B cell (primary cell): ENCODE measurements around the gene SNCAIP. TPM values are rescaled to one million over a fixed set of nuclear protein-coding genes. Genes with fewer than 3 reads are reported as not detected.
"Not testable (repeated sequence)": the region's sequence is repeated elsewhere in the genome, so short reads cannot be mapped to it uniquely, and the experiment has no call there.

ENCODE experiments used
- ATAC-seq: fragments of 200-7000 bp; cut with Tn5 transposase; one replicate; pipeline ENCODE4 v1.10.0; 2021; ENCODE audit warnings: low read depth, mild to moderate bottlenecking, moderate number of reproducible peaks, moderate library complexity
- CTCF ChIA-PET: fragments of 350-600 bp; sonication (Branson Sonifier 250); formaldehyde crosslinking; loops from one replicate; lab custom pipeline; 2021; ENCODE audit warnings: antibody characterized with exemption, inconsistent platforms; lab: Charles Lee
- POLR2A ChIA-PET: fragments of 350-600 bp; sonication (Branson Sonifier 250); formaldehyde crosslinking; loops from one replicate; lab custom pipeline; 2021; ENCODE audit warnings: antibody characterized with exemption; lab: Charles Lee
- DNase-seq: peaks from one replicate; pipeline ENCODE4 v3.0.0; 2013
- H2AFZ ChIP-seq: 2 replicates; pipeline ENCODE4 v1.6.1; 2012; ENCODE audit warnings: mild to moderate bottlenecking, low read depth, low read length; ENCODE audit not compliant: insufficient read depth, poor library complexity, severe bottlenecking
- H3K27ac ChIP-seq, 2 donors: 1 replicate in 1 of 2; 2 replicates in 1 of 2; pipeline ENCODE4 v1.5.1; 2012 to 2013; ENCODE audit warnings: low read length in 2 of 2, mild to moderate bottlenecking in 2 of 2, moderate library complexity in 1 of 2
- H3K27me3 ChIP-seq, 4 experiments: fragments of 200-600 bp in 1 of 4; sonication (generic) in 1 of 4; replicated peaks in 1 of 4; 1 replicate in 2 of 4; 2 replicates in 2 of 4; pipeline versions ENCODE4 v1.6.1 to v1.7.0; 2013 to 2016; ENCODE audit warnings: low read length in 3 of 4, mild to moderate bottlenecking in 2 of 4, mixed read lengths in 1 of 4, moderate library complexity in 1 of 4; ENCODE audit not compliant: insufficient read depth in 4 of 4, control insufficient read depth in 3 of 4; ENCODE audit errors: control extremely low read depth in 1 of 4
- H3K36me3 ChIP-seq, 2 experiments: replicated peaks in 1 of 2; 1 replicate in 1 of 2; 2 replicates in 1 of 2; pipeline versions ENCODE4 v1.6.1 to v1.7.1; 2013; ENCODE audit warnings: low read length in 1 of 2; ENCODE audit not compliant: insufficient read depth in 2 of 2, control insufficient read depth in 1 of 2; ENCODE audit errors: control extremely low read depth in 1 of 2, extremely low read depth in 1 of 2
- H3K4me1 ChIP-seq, 2 donors: fragments of 200-600 bp in 1 of 2; sonication (generic) in 1 of 2; 1 replicate in 1 of 2; 2 replicates in 1 of 2; pipeline versions ENCODE4 v1.5.1 to v1.6.1; 2013 to 2017; ENCODE audit warnings: low read length in 2 of 2; ENCODE audit not compliant: control insufficient read depth in 2 of 2, insufficient read depth in 2 of 2
- H3K4me2 ChIP-seq: replicated peaks from 2 replicates; pipeline ENCODE3; 2012; ENCODE audit warnings: mild to moderate bottlenecking, low read depth, low read length; ENCODE audit not compliant: poor library complexity, severe bottlenecking
- H3K4me3 ChIP-seq, 5 experiments: fragments of 200-600 bp in 1 of 5; sonication (generic) in 1 of 5; 1 replicate in 3 of 5; 2 replicates in 2 of 5; pipeline versions ENCODE4 v1.5.1 to v1.7.0; 2011 to 2016; ENCODE audit warnings: low read length in 4 of 5, mild to moderate bottlenecking in 4 of 5, low read depth in 2 of 5, control low read depth in 1 of 5, moderate library complexity in 1 of 5; ENCODE audit not compliant: insufficient read depth in 1 of 5; ENCODE audit errors: control extremely low read depth in 1 of 5, extremely low read depth in 1 of 5
- H3K79me2 ChIP-seq: fragments of 200-600 bp; sonication (generic); one replicate; pipeline ENCODE4 v1.6.0; 2016; ENCODE audit warnings: low read length; ENCODE audit not compliant: control insufficient read depth, insufficient read depth
- H3K9ac ChIP-seq: fragments of 200-600 bp; sonication (generic); 2 replicates; pipeline ENCODE4 v1.6.1; 2017; ENCODE audit warnings: mild to moderate bottlenecking, low read length, moderate library complexity
- H3K9me3 ChIP-seq, 3 donors: one replicate each; pipeline versions ENCODE4 v1.6.1 to v1.7.1; 2013; ENCODE audit warnings: low read length in 2 of 3; ENCODE audit not compliant: control insufficient read depth in 2 of 3, insufficient read depth in 1 of 3; ENCODE audit errors: control extremely low read depth in 1 of 3
- H4K20me1 ChIP-seq: 2 replicates; pipeline ENCODE4 v1.6.0; 2012; ENCODE audit warnings: mild to moderate bottlenecking, low read length; ENCODE audit not compliant: insufficient read depth, control insufficient read depth, poor library complexity, severe bottlenecking
- H3K27ac Mint-ChIP-seq: one replicate; pipeline ENCODE4 v1.8.0; 2021; ENCODE audit warnings: mixed read lengths
- H3K27me3 Mint-ChIP-seq: one replicate; pipeline ENCODE4 v1.8.0; 2021; ENCODE audit warnings: mixed read lengths
- H3K4me1 Mint-ChIP-seq: one replicate; pipeline ENCODE4 v1.8.0; 2021; ENCODE audit warnings: mixed read lengths
- H3K4me3 Mint-ChIP-seq: one replicate; pipeline ENCODE4 v1.8.0; 2021; ENCODE audit warnings: mixed read lengths
- H3K9me3 Mint-ChIP-seq: one replicate; pipeline ENCODE4 v1.8.0; 2022; ENCODE audit warnings: mixed read lengths; ENCODE audit not compliant: insufficient read depth
- EZH2 ChIP-seq: IDR thresholded peaks from 2 replicates; pipeline ENCODE4 v1.6.1; 2012; ENCODE audit warnings: borderline replicate concordance, low read depth, mild to moderate bottlenecking, moderate library complexity, low read length; ENCODE audit not compliant: insufficient read depth, poor library complexity, severe bottlenecking
- WGBS: methylation state at CpG from one replicate; pipeline ENCODE4 v1.1.5; 2013; ENCODE audit warnings: missing lambda C conversion rate; ENCODE audit not compliant: insufficient coverage; 5-methylcytosine and 5-hydroxymethylcytosine counted together
- intact Hi-C: fragments of 100-400 bp; cut with micrococcal nuclease; formaldehyde crosslinking; loops from one replicate; pipeline ENCODE4 v1.10.0; 2022
- polyA plus RNA-seq: library from polyadenylated mRNA; depleted of rRNA; stranded (reverse); fragments of >200 nt; gene quantifications from 2 replicates; pipeline ENCODE4 v1.2.3, GENCODE V29; 2012
- total RNA-seq, 2 donors: library from RNA; stranded (reverse); fragments of 120-200 nt in 1 of 2; gene quantifications; 1 replicate in 1 of 2; 2 replicates in 1 of 2; pipeline versions ENCODE4 v1.2.3 to v1.2.4, GENCODE V29; 2013 to 2022
- TF ChIP-seq, protein P1 (sequence below): fragments of 200-600 bp; IDR thresholded peaks from one replicate; pipeline ENCODE4 v1.8.0; 2022; ENCODE audit warnings: antibody characterized with exemption, mild to moderate bottlenecking

The SNCAIP gene
- total and polyA plus RNA-seq, 2 donors (not counting 1 experiment from before 2014, with no cell fraction given) = not detected

DNA sequence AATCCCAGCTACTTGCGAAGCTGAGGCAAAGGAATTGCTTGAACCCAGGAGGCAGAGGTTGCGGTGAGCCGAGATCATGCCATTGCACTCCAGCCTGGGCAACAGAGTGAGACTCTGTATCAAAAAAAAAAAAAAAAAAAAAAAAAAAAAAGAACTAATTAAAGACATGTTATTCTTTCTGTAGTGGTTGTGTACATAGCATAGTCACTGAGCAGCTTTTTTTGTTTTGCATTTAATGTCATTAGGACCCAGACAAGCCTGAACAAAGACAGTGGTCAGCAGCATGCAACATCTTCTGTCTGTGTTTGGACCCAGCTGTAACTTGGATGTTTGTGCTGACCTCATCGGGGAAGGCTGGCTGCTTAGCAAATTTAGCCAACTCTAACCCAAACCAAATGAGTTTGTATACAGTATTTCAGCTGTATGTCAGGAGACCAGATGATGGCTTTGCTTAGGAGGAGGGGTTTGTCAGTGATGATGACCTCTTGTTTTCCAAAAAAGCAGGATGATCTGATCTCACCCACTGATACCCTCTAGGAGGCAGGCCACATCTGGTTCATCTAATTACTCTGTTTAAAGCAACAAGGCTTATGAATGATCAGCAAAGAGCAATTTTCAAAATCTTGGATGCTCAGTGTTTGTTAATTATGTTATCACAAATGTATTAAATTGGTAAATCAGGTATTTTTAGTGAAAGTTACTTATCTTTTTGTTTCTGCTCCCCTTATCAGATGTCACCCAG is 39.5 kb downstream of the SNCAIP start:
- Mint-ChIP-seq H3K27me3 (peaks cover 4% of the 10 kb centered on the region), H3K4me3 (no peak overlapping the region), H3K9me3 (no peaks in the 10 kb centered on the region), H3K4me1 (no peaks in the 10 kb centered on the region), H3K27ac (no peak overlapping the region)
- no peaks in the 10 kb centered on the region for H4K20me1 ChIP-seq
- intact Hi-C loops = no loop called here
- no peaks in the 10 kb centered on the region for H3K9me3 ChIP-seq
- POLR2A ChIA-PET = no interaction called here
- H2AFZ ChIP-seq = no peak overlapping the region
- H3K4me2 ChIP-seq = no peak overlapping the region
- no peaks in the 10 kb centered on the region for H3K36me3 ChIP-seq
- no peaks in the 10 kb centered on the region for H3K4me1 ChIP-seq
- ATAC-seq (no peak), DNase-seq (no peak)
- H3K4me3 ChIP-seq = no peak overlapping the region
- CTCF ChIA-PET = no interaction called here
- no peaks in the 10 kb centered on the region for H3K27me3 ChIP-seq
- no peaks in the 10 kb centered on the region for H3K79me2 ChIP-seq
- H3K9ac ChIP-seq = no peak overlapping the region
- H3K27ac ChIP-seq = no peak overlapping the region
- no CpG with 5 or more reads among the region's 4 CpGs for WGBS
- TF ChIP-seq, protein P1, sequence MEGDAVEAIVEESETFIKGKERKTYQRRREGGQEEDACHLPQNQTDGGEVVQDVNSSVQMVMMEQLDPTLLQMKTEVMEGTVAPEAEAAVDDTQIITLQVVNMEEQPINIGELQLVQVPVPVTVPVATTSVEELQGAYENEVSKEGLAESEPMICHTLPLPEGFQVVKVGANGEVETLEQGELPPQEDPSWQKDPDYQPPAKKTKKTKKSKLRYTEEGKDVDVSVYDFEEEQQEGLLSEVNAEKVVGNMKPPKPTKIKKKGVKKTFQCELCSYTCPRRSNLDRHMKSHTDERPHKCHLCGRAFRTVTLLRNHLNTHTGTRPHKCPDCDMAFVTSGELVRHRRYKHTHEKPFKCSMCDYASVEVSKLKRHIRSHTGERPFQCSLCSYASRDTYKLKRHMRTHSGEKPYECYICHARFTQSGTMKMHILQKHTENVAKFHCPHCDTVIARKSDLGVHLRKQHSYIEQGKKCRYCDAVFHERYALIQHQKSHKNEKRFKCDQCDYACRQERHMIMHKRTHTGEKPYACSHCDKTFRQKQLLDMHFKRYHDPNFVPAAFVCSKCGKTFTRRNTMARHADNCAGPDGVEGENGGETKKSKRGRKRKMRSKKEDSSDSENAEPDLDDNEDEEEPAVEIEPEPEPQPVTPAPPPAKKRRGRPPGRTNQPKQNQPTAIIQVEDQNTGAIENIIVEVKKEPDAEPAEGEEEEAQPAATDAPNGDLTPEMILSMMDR = no peak
- TF ChIP-seq EZH2 = no peak

DNA sequence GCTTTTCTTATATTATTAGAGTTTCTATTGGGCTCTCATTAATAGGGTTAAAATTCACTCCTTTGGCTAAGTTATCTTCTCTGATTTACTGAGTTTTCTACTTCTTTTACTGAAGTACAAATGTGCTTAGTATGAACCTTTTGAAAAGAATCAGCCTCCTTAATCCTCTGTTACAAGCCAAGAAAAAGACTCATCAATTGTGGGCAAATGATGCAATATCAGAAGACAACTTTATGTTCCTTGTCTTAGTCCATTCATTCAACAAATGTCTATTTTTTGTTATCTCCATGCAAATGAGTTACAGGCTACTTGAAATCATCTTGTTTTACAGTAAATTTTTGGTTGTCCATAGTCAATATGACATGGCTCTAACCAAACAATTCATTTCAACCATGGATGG is 40.3 kb downstream of the SNCAIP start:
- Histone ChIP-seq H3K27ac (no peak overlapping the region), H3K4me2 (no peak overlapping the region), H3K9me3 (no peaks in the 10 kb centered on the region), H4K20me1 (no peaks in the 10 kb centered on the region), H3K4me3 (no peak overlapping the region), H2AFZ (no peak overlapping the region), H3K9ac (no peak overlapping the region), H3K36me3 (no peaks in the 10 kb centered on the region), H3K4me1 (no peaks in the 10 kb centered on the region), H3K27me3 (no peaks in the 10 kb centered on the region), H3K79me2 (no peaks in the 10 kb centered on the region)
- TF ChIP-seq EZH2 = no peak
- TF ChIP-seq, protein P1 = no peak
- DNase-seq (no peak), ATAC-seq (no peak)
- POLR2A ChIA-PET = no interaction called here
- Mint-ChIP-seq H3K4me3 (no peak overlapping the region), H3K9me3 (no peaks in the 10 kb centered on the region), H3K27me3 (peaks cover 4% of the 10 kb centered on the region), H3K27ac (no peak overlapping the region), H3K4me1 (no peaks in the 10 kb centered on the region)
- intact Hi-C loops = no loop called here
- CTCF ChIA-PET = no interaction called here

DNA sequence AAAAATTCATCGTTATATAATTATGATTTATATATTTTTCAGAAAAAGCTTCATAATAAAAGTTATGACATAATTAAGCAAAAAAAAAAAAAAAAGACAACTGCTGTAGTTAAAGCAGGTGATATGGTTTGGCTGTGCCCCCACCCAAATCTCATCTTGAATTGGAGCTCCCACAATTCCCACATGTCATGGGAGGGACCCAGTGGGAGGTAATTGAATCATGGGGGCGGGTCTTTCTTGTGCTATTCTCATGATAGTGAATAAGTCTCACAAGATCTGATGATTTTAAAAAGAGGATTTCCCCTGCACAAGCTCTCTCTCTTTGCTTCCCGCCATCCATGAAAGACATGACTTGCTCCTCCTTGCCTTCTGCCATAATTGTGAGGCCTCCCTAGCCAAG is 41.3 kb downstream of the SNCAIP start:
- H3K4me3 ChIP-seq, H3K27ac ChIP-seq, CTCF ChIA-PET, intact Hi-C loops, H4K20me1 ChIP-seq, H3K36me3 ChIP-seq, POLR2A ChIA-PET, DNase-seq, H3K4me1 Mint-ChIP-seq, H2AFZ ChIP-seq, H3K9me3 Mint-ChIP-seq, H3K9ac ChIP-seq, H3K79me2 ChIP-seq, H3K27ac Mint-ChIP-seq, H3K4me1 ChIP-seq, H3K27me3 Mint-ChIP-seq, ATAC-seq, H3K4me2 ChIP-seq, H3K4me3 Mint-ChIP-seq, H3K27me3 ChIP-seq, H3K9me3 ChIP-seq: not testable (repeated sequence)
- WGBS = 100% methylated on average over 1 of the region's 3 CpGs
